DND-41 (cell line): Measurements from ENCODE around the gene KCNMB1.

Experiments used
- ATAC-seq: fragments of 200-7000 bp; cut with Tn5 transposase; 3 replicates; pipeline ENCODE4 v1.9.1; 2021; ENCODE audit warnings: low read depth; ENCODE audit not compliant: insufficient read depth
- DNase-seq: peaks from one replicate; pipeline ENCODE4 v3.0.0-alpha.2; 2020
- H2AFZ ChIP-seq: 2 replicates; pipeline ENCODE4 v1.6.0; 2012; ENCODE audit warnings: low read depth, low read length
- H3K27ac ChIP-seq: 2 replicates; pipeline ENCODE4 v1.5.1; 2012; ENCODE audit warnings: low read length, inconsistent platforms
- H3K27me3 ChIP-seq: fragments of 200-600 bp; sonication (generic); 2 replicates; pipeline ENCODE4 v1.6.0; 2012; ENCODE audit warnings: low read length, mild to moderate bottlenecking, inconsistent platforms; ENCODE audit not compliant: insufficient read depth, poor library complexity
- H3K36me3 ChIP-seq: 2 replicates; pipeline ENCODE4 v1.5.1; 2012; ENCODE audit warnings: low read length, inconsistent platforms; ENCODE audit not compliant: insufficient read depth
- H3K4me1 ChIP-seq: 2 replicates; pipeline ENCODE4 v1.5.1; 2012; ENCODE audit warnings: mild to moderate bottlenecking, low read length; ENCODE audit not compliant: insufficient read depth
- H3K4me2 ChIP-seq: 2 replicates; pipeline ENCODE4 v1.6.0; 2012; ENCODE audit warnings: mild to moderate bottlenecking, moderate library complexity, low read length, inconsistent platforms; ENCODE audit not compliant: insufficient read depth
- H3K4me3 ChIP-seq, 2 experiments: fragments of 200-600 bp in 1 of 2; shearing (Covaris generic) in 1 of 2; 2 replicates each; pipeline ENCODE4 v1.5.1; 2012 to 2016; ENCODE audit warnings: inconsistent platforms in 2 of 2, low read length in 2 of 2, mild to moderate bottlenecking in 2 of 2, low read depth in 1 of 2, moderate library complexity in 1 of 2
- H3K79me2 ChIP-seq: 2 replicates; pipeline ENCODE4 v1.6.0; 2012; ENCODE audit warnings: low read length, inconsistent platforms; ENCODE audit not compliant: insufficient read depth
- H3K9ac ChIP-seq: 2 replicates; pipeline ENCODE4 v1.6.0; 2012; ENCODE audit warnings: low read depth, mild to moderate bottlenecking, inconsistent platforms, low read length, moderate library complexity
- H3K9me3 ChIP-seq: 2 replicates; pipeline ENCODE4 v1.5.1; 2012; ENCODE audit warnings: low read length, moderate library complexity, mild to moderate bottlenecking, inconsistent platforms; ENCODE audit not compliant: insufficient read depth, severe bottlenecking
- H4K20me1 ChIP-seq: 2 replicates; pipeline ENCODE4 v1.6.0; 2012; ENCODE audit warnings: low read length; ENCODE audit not compliant: insufficient read depth
- EZH2 ChIP-seq: IDR thresholded peaks from 3 replicates; pipeline ENCODE4 v1.6.1; 2012; ENCODE audit warnings: borderline replicate concordance, low read depth, mild to moderate bottlenecking, moderate library complexity, low read length, inconsistent platforms; ENCODE audit not compliant: severe bottlenecking
- TF ChIP-seq, protein P1 (sequence below): IDR thresholded peaks from 2 replicates; pipeline ENCODE4 v1.5.1; 2012; ENCODE audit warnings: borderline replicate concordance, low read length, moderate library complexity, mild to moderate bottlenecking; ENCODE audit not compliant: poor library complexity, severe bottlenecking; ENCODE audit errors: extremely low read depth

Gene KCNMB1

GRCh38 chr5:170382790-170383189, 6.4 kb downstream of the KCNMB1 start:
- Histone ChIP-seq H3K27ac (no peak overlapping the region), H3K9ac (no peak overlapping the region), H3K4me2 (no peak overlapping the region), H3K36me3 (no peaks in the 10 kb centered on the region), H3K9me3 (no peaks in the 10 kb centered on the region), H3K79me2 (no peaks in the 10 kb centered on the region), H2AFZ (no peak overlapping the region), H4K20me1 (no peaks in the 10 kb centered on the region), H3K27me3 (peaks cover 3% of the 10 kb centered on the region), H3K4me3 (no peak overlapping the region), H3K4me1 (no peaks in the 10 kb centered on the region)
- ATAC-seq (no peak), DNase-seq (no peak)
- TF ChIP-seq EZH2, result no peak
- TF ChIP-seq, protein P1, sequence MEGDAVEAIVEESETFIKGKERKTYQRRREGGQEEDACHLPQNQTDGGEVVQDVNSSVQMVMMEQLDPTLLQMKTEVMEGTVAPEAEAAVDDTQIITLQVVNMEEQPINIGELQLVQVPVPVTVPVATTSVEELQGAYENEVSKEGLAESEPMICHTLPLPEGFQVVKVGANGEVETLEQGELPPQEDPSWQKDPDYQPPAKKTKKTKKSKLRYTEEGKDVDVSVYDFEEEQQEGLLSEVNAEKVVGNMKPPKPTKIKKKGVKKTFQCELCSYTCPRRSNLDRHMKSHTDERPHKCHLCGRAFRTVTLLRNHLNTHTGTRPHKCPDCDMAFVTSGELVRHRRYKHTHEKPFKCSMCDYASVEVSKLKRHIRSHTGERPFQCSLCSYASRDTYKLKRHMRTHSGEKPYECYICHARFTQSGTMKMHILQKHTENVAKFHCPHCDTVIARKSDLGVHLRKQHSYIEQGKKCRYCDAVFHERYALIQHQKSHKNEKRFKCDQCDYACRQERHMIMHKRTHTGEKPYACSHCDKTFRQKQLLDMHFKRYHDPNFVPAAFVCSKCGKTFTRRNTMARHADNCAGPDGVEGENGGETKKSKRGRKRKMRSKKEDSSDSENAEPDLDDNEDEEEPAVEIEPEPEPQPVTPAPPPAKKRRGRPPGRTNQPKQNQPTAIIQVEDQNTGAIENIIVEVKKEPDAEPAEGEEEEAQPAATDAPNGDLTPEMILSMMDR, result no peak

GRCh38 chr5:170380361-170380951, 8.7 kb downstream of the KCNMB1 start:
- Histone ChIP-seq H3K9ac (no peak overlapping the region), H4K20me1 (no peaks in the 10 kb centered on the region), H3K4me1 (no peaks in the 10 kb centered on the region), H2AFZ (no peak overlapping the region), H3K27ac (no peak overlapping the region), H3K4me3 (no peak overlapping the region), H3K9me3 (no peaks in the 10 kb centered on the region), H3K36me3 (no peaks in the 10 kb centered on the region), H3K79me2 (no peaks in the 10 kb centered on the region), H3K4me2 (no peak overlapping the region), H3K27me3 (peaks cover 3% of the 10 kb centered on the region)
- DNase-seq, result no peak
- no peak for TF ChIP-seq EZH2
- TF ChIP-seq, protein P1, result no peak
- no peak for ATAC-seq

- Histone ChIP-seq H3K4me3 (no peak overlapping the region), H3K27ac (no peak overlapping the region), H4K20me1 (no peaks in the 10 kb centered on the region), H3K4me2 (no peak overlapping the region), H3K36me3 (no peaks in the 10 kb centered on the region), H3K79me2 (no peaks in the 10 kb centered on the region), H3K9ac (no peak overlapping the region), H3K9me3 (no peaks in the 10 kb centered on the region), H3K4me1 (no peaks in the 10 kb centered on the region), H3K27me3 (no peaks in the 10 kb centered on the region), H2AFZ (no peak overlapping the region)
- DNase-seq (no peak), ATAC-seq (no peak)
- TF ChIP-seq, protein P1, result no peak
- no peak for TF ChIP-seq EZH2
Observed at GRCh38 chr5:170378740-170379139, 10.4 kb downstream of the KCNMB1 start.
